ENCODE results near the gene PDIA2. TPM values are rescaled to one million over a fixed set of nuclear protein-coding genes. Genes with fewer than 3 reads are reported as not detected.

The PDIA2 gene
- total RNA-seq, 2 experiments from 2014 or later: not detected

DNA sequence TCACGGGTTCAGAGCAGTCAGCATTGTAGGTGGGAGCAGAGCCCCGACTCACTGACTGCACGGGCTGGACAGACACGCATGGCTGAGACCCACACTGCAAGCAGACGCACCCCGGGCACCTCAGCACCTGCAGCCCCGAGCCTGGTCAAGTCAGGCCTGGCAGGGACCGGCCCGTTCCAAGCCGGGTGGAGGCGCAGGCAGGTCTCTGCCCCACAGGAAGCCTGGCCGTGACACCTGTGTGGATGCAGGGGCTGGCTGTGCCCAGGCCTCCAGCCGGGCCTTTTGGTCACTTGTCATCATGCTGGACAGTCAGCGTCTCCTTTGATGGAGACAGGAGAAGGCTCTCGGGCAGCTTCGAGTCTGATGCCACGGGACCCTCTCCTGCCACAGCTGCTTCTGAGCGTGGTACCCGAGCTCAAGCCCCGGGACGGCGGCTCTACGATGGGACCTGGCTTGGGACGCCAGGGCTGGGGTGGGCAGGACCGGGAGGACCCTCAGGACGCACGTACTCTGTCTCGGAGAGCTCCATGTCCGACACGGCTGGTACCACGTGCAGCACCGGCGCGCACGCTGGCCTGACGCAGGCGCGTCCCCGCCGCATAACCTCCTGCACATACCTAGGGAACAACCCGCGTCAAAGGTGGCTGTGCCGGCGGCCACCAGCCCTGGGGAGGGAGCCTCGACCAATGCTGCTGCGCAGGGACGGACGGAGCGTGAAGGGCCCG lies 7.9 kb downstream of the PDIA2 start:
- peaks cover 56% of the 10 kb centered on the region for H3K36me3 Mint-ChIP-seq (ENCODE audit: low read depth)
- Histone ChIP-seq H3K4me3 (ENCODE audit: low read length) (no peak overlapping the region), H3K27ac (ENCODE audit: low read depth in 1 of 2, low read length in 2 of 2) (no peak overlapping the region), H3K4me1 (ENCODE audit: insufficient read depth, low read length) (no peaks in the 10 kb centered on the region), H3K9me3 (ENCODE audit: control insufficient read depth in 1 of 2, insufficient read depth in 1 of 2, low read length in 2 of 2) (peaks cover 0 to 13% of the 10 kb centered on the region in 2 experiments), H3K36me3 (ENCODE audit: insufficient read depth, low read length) (peaks cover 63% of the 10 kb centered on the region), H3K27me3 (ENCODE audit: control insufficient read depth in 1 of 2, insufficient read depth in 2 of 2, low read length in 2 of 2) (no peaks in the 10 kb centered on the region)
- no peaks in the 10 kb centered on the region for H3K27me3 Mint-ChIP-seq
- ATAC-seq (ENCODE audit: poor library complexity): no peak
- H3K4me3 Mint-ChIP-seq: no peak overlapping the region
- intact Hi-C loops (cut with DNase I, micrococcal nuclease): no loop called here
- TF ChIP-seq, protein P1, sequence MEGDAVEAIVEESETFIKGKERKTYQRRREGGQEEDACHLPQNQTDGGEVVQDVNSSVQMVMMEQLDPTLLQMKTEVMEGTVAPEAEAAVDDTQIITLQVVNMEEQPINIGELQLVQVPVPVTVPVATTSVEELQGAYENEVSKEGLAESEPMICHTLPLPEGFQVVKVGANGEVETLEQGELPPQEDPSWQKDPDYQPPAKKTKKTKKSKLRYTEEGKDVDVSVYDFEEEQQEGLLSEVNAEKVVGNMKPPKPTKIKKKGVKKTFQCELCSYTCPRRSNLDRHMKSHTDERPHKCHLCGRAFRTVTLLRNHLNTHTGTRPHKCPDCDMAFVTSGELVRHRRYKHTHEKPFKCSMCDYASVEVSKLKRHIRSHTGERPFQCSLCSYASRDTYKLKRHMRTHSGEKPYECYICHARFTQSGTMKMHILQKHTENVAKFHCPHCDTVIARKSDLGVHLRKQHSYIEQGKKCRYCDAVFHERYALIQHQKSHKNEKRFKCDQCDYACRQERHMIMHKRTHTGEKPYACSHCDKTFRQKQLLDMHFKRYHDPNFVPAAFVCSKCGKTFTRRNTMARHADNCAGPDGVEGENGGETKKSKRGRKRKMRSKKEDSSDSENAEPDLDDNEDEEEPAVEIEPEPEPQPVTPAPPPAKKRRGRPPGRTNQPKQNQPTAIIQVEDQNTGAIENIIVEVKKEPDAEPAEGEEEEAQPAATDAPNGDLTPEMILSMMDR (IDR thresholded peaks at IDR 0.05): no peak
- H3K27ac Mint-ChIP-seq: no peak overlapping the region
- ChIA-PET POLR2A (no interaction called here), CTCF (no interaction called here)
- H3K9me3 Mint-ChIP-seq: no peaks in the 10 kb centered on the region
- no peaks in the 10 kb centered on the region for H3K4me1 Mint-ChIP-seq (ENCODE audit: low read depth)
- no peak for DNase-seq

DNA sequence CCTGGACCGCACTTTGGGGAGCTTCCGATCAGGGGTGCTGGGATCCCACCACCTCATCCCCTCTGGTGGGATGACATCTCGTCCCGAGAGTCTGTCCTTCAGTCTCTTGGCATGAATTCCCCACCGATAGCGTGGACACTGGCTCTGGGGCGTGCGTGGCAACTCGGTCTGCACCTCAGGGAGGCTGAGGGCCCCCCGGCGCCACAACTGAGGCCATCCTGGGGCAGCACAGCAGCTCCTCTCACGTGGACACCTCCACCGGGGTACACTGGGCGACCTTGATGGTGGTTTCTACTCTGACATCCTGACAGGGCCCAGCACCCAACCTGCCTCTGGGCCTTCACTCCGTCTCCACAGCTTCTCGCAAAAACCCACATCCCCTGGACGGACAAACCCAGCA lies 8.6 kb downstream of the PDIA2 start:
- no peaks in the 10 kb centered on the region for H3K4me1 ChIP-seq (ENCODE audit: insufficient read depth, low read length)
- no peak for DNase-seq
- no peaks in the 10 kb centered on the region for H3K4me1 Mint-ChIP-seq (ENCODE audit: low read depth)
- no peak overlapping the region for H3K4me3 Mint-ChIP-seq
- H3K9me3 Mint-ChIP-seq: no peaks in the 10 kb centered on the region
- H3K9me3 ChIP-seq (ENCODE audit: control insufficient read depth in 1 of 2, insufficient read depth in 1 of 2, low read length in 2 of 2): peaks cover 0 to 9% of the 10 kb centered on the region in 2 experiments
- no peak for ATAC-seq (ENCODE audit: poor library complexity)
- H3K27me3 Mint-ChIP-seq: no peaks in the 10 kb centered on the region
- H3K27ac ChIP-seq (ENCODE audit: low read depth in 1 of 2, low read length in 2 of 2): no peak overlapping the region
- peaks cover 53% of the 10 kb centered on the region for H3K36me3 Mint-ChIP-seq (ENCODE audit: low read depth)
- no peaks in the 10 kb centered on the region for H3K27me3 ChIP-seq (ENCODE audit: control insufficient read depth in 1 of 2, insufficient read depth in 2 of 2, low read length in 2 of 2)
- no peak overlapping the region for H3K4me3 ChIP-seq (ENCODE audit: low read length)
- no peak overlapping the region for H3K27ac Mint-ChIP-seq
- H3K36me3 ChIP-seq (ENCODE audit: insufficient read depth, low read length): peaks cover 69% of the 10 kb centered on the region
- intact Hi-C loops (cut with DNase I, micrococcal nuclease): no loop called here
- CTCF ChIA-PET: no interaction called here
- TF ChIP-seq, protein P1 (IDR thresholded peaks at IDR 0.05): no peak
- POLR2A ChIA-PET: interaction anchor here (0.7 kb wide), 1 partner anchor 33 kb away, joined by 3 read pairs; no protein-coding TSS in a partner anchor

DNA sequence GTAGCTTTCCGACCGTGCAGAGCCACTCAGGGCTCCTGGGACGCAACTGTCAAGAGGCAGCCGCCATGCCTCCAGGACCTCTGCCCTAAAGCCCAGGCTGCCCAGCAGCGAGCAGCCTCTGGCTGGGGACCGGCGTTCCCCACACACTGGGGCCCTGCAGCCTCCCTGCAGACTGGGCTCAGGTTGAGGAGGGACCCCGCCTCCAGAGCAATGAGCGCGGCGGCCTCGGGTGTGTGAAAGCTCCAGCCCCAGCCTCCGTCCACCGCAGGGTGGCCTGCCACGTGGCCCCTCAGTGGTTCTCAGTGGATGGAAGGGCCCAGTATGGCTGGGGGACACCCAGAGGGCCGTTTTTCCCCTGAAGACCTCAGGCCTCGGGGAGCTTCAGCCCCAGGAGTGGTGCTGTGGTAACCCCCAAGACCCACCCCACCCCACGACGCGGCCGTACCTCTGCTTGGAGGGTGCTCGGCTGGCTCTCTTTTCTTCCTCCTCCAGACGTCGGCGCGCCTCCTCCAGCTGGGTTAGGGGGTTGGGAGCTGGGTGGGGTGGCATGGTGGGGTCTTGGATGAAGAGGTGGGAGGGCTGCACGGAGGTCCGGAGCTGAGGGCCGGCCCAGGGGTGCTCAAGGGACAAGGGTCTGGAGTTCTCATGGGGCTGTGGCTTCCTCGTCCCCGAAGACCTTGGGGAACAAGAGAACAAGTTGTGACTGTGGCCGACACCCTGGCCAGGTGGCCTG lies 10.2 kb downstream of the PDIA2 start:
- no peaks in the 10 kb centered on the region for H3K27me3 Mint-ChIP-seq
- DNase-seq (no peak), ATAC-seq (ENCODE audit: poor library complexity) (no peak)
- no peaks in the 10 kb centered on the region for H3K9me3 Mint-ChIP-seq
- intact Hi-C loops (cut with DNase I, micrococcal nuclease): no loop called here
- no peak overlapping the region for H3K27ac Mint-ChIP-seq
- Histone ChIP-seq H3K27ac (ENCODE audit: low read depth in 1 of 2, low read length in 2 of 2) (no peak overlapping the region), H3K36me3 (ENCODE audit: insufficient read depth, low read length) (peaks cover 77% of the 10 kb centered on the region), H3K4me1 (ENCODE audit: insufficient read depth, low read length) (no peaks in the 10 kb centered on the region), H3K4me3 (ENCODE audit: low read length) (no peak overlapping the region), H3K9me3 (ENCODE audit: control insufficient read depth in 1 of 2, insufficient read depth in 1 of 2, low read length in 2 of 2) (no peaks in the 10 kb centered on the region), H3K27me3 (ENCODE audit: control insufficient read depth in 1 of 2, insufficient read depth in 2 of 2, low read length in 2 of 2) (no peaks in the 10 kb centered on the region)
- no peak overlapping the region for H3K4me3 Mint-ChIP-seq
- ChIA-PET POLR2A (no interaction called here), CTCF (no interaction called here)
- no peaks in the 10 kb centered on the region for H3K4me1 Mint-ChIP-seq (ENCODE audit: low read depth)
- peaks cover 38% of the 10 kb centered on the region for H3K36me3 Mint-ChIP-seq (ENCODE audit: low read depth)
- TF ChIP-seq, protein P1 (IDR thresholded peaks at IDR 0.05): no peak

Measured in CD4-positive, alpha-beta T cell (primary cell).